KG1 (cell line): ENCODE data around the gene ZNF10.
A peak's percentile ranks its signal among the peaks of the same experiment; 100 is the strongest.

ENCODE experiments used
- DNase-seq: peaks from one replicate; lab custom pipeline; 2025; lab: John Stamatoyannopoulos, UW

ZNF10 gene

GRCh38 chr12:133130038-133130807 lies at the start of gene ZNF10, which contains the start of gene ZNF891:
Gene ZNF10, plus strand, starts transcription at chr12:133130627. Its CDS starts 13,866 bp downstream, at chr12:133144493.
Gene ZNF891, minus strand, starts transcription at chr12:133130274. Its CDS starts 8,356 bp downstream, at chr12:133121918.
- DNase-seq = peak; percentile 92

GRCh38 chr12:133081159-133081780 lies 49.2 kb upstream of the ZNF10 start:
- DNase-seq = no peak

- DNase-seq = no peak
Observed at GRCh38 chr12:133083345-133083744, 47.1 kb upstream of the ZNF10 start.

- no peak for DNase-seq
Observed at GRCh38 chr12:133105620-133106019, 24.8 kb upstream of the ZNF10 start.

GRCh38 chr12:133106253-133106652 lies 24.2 kb upstream of the ZNF10 start:
- no peak for DNase-seq

- DNase-seq = no peak
Observed at GRCh38 chr12:133107121-133107520, 23.3 kb upstream of the ZNF10 start.

GRCh38 chr12:133108150-133108549 lies 22.3 kb upstream of the ZNF10 start:
- no peak for DNase-seq

- no peak for DNase-seq
Observed at GRCh38 chr12:133120385-133121191, 9.8 kb upstream of the ZNF10 start.

- no peak for DNase-seq
Observed at GRCh38 chr12:133124674-133125073, 5.8 kb upstream of the ZNF10 start.

- no peak for DNase-seq
Observed at GRCh38 chr12:133129368-133130037, 924 bp upstream of the ZNF10 start.

GRCh38 chr12:133130808-133131128 lies 341 bp downstream of the ZNF10 start:
- no peak for DNase-seq

- DNase-seq = no peak
Observed at GRCh38 chr12:133135747-133136146, 5.3 kb downstream of the ZNF10 start.

GRCh38 chr12:133145981-133146380 lies 15.6 kb downstream of the ZNF10 start:
- DNase-seq = no peak

GRCh38 chr12:133156125-133156690 lies 25.8 kb downstream of the ZNF10 start:
- DNase-seq = no peak

GRCh38 chr12:133165776-133166175 lies 35.3 kb downstream of the ZNF10 start:
- no peak for DNase-seq

- no peak for DNase-seq
Observed at GRCh38 chr12:133172491-133172890, 42.1 kb downstream of the ZNF10 start.

GRCh38 chr12:133174901-133175300 lies 44.5 kb downstream of the ZNF10 start:
- DNase-seq = no peak

- no peak for DNase-seq
Observed at GRCh38 chr12:133180669-133181068, 50.2 kb downstream of the ZNF10 start.

GRCh38 chr12:133181238-133181959 lies 51.0 kb downstream of the ZNF10 start, which contains the start of gene ZNF268:
Gene ZNF268, plus strand, starts transcription at chr12:133181495. Its CDS starts 503 bp downstream, at chr12:133181998.
- DNase-seq = peak; percentile 93

GRCh38 chr12:133190176-133190575 lies 59.7 kb downstream of the ZNF10 start:
- no peak for DNase-seq

- no peak for DNase-seq
Observed at GRCh38 chr12:133192847-133193246, 62.4 kb downstream of the ZNF10 start.
